Measurements from ENCODE around the gene PLEKHA4.
"Not testable (repeated sequence)": the region's sequence is repeated elsewhere in the genome, so short reads cannot be mapped to it uniquely, and the experiment has no call there.

The PLEKHA4 gene

DNA sequence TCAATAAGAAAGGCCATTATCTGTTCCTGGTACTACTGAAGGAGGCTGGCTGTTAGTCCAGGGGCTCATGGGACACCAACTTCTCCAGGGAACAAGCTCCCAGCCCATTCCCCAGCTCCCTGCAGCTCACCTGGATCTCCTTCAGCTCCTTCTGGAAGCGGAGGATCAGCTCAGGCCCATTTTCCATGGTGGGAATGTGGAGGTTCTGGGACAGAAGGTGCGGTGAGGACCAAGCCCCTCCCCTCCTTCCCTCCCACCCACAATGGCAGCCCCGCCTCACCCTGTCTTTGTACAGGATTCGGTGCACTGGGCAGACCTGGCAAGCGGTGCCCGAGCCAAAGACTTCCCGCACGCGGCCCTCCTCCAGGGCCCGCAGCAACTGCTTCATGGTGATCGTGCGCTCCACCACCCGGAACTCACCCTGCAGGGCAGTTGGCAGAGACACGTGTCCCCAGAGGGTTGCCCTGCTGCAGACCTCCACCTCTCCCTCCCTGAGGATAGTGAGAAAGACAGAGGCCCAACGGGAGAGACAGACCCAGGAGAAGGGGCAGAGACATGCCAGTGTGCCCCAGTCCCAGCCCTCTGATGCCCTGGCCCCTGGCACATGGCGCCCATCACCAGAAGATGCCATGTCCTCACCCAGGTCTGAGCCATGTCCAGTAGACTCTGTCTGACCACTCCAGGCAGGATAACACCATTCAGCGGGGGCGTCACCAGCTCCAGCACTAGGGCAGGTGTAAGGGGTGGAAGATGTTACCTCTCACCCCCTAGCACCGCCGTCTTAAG lies 71.9 kb downstream of the PLEKHA4 start:
- DNase-seq (ENCODE audit: low spot score), result no peak

DNA sequence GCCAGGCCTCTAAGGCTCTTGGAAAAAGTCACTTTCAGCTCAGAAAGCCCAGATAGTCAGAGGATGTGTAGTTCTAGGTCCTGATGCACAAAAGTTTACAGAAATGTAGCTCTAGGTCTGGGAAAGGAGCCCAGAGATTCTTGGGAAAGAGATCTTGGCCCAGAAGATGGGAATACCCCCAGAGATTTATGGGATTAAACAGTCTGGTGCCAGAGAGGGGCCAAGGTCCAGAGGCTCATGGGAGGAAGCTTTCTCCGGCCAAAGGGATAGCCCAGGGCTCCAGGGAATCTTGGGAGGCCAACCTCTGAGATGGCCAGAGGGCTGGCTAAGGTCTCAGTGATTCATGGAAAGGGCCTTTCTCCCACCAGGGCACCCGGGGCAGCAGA lies 72.7 kb downstream of the PLEKHA4 start:
- DNase-seq (ENCODE audit: low spot score), result no peak

DNA sequence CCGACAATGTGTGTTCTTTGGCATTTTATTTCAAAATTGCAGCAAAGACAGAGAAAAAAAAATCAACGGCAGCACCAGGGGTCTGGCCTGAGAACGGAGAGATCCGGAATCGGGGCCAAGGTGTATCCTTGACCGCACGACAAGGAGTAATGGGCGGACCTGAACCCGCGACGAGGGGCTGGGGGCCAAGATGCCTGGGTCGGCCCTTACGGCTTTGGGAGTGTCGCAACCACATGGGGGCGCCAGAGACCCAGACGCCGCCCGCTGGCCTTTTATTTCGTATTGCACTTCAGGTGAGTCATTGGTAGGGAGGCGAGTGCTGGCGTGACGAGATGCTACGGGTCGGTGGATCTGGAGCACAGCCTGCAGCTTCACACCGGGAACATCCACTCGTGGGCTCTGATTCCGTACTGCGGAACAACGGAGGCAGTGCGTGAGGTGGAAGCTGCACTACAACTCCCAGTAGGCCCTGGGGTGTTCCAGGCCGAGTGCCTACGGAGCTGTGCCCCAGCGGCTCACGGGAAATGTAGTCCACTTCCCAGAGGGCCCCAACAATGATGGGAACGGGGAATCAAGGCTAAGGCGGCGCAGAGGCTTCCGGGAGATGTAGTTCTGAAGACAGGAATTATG lies 73.2 kb downstream of the PLEKHA4 start:
- DNase-seq (ENCODE audit: low spot score), result peak; percentile 91

DNA sequence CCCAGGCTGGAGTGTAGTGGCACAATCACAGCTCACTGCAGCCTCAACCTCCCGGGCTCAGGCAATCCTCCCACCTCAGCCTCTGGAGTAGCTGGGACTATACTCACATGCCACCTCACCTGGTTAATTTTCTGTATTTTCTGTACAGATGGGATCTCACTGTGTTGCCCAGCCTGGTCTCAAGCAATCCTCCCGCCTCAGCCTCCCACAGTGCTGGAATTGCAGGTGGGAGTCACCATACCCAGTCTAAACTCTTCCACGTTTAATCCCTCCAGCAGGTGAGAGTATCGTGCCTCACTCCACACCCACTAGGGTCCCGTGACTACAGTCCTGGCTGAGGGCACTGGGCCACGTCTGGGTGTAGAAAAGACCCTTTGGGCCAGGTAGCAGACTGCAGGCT lies 74.1 kb downstream of the PLEKHA4 start:
- no peak for DNase-seq (ENCODE audit: low spot score)

DNA sequence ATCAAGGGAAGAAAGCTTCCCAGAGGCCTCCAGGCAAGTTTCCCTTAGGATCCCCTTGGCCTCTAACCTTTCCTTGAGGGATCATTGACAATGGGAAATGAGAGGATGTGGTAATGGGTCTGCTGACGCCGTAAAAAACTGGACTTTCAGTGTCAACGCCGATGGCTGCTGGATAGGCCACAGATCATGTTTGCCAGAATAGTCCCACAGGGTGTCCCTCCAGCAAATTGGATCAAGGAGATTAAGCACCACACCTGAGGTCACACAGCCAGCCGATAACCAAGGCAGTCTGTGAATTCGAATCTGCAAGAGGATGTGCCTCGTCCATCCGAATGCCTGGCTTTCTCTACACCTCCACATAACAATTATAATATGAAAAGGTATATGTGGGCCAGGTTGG lies 75.1 kb downstream of the PLEKHA4 start:
- no peak for DNase-seq (ENCODE audit: low spot score)

DNA sequence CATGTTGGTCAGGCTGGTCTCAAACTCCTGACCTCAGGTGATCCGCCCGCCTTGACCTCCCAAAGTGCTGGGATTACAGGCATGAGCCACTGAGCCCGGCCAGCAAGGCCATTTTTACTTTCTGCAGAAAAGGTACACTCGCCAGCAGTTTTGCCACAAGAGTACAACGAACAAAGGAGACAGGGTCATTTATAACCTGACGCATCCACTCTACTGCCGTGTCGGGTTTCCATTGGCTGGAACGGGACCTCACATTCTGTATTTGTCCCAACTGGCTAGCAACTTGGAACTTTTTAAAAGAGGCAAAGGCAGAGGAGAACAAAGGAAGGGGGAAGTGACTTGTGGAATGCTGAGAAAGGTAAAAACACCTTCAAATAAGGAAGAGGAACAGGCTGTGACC lies 81.1 kb downstream of the PLEKHA4 start:
- DNase-seq (ENCODE audit: low spot score), result not testable (repeated sequence)

Measured in HuH-7.5 (cell line).